Measurements from ENCODE around the gene CTDSPL.

DNA sequence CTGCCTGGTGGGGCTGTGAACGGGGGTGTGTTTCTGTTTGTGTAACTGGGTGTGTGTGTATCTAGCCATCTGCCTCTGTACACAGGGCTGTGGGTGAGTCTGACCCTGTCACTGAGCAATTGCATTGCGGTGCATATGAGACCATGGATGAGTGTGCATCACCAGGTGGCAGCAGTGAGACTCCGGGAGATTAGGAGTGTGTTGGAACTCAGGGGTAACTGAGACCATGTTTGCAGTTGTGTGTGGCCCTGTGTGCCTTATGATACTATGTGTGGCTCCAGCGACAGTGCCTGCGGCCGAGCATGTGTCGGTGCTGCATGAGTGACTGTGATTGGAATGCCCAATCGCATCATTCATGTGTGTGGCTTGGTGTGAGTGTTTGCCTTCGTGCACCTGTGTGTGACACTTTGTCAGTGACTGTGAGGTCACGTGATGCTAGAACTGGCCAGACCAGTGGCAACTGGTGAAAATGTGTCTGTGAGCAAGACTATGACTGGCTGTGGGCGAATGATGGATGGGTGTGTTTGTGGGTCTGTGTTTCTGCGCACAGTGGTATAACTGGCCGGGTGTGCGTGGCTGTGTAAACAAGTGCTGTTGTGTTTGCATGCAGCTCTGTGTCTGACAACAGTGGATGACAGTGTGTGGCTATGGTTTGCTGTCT lies 142.9 kb downstream of the CTDSPL start:
- TF ChIP-seq CREB5 (CRISPR knock-in tag; IDR thresholded peaks at IDR 0.05; ENCODE audit: low read depth) = no peak
- no peak for TF ChIP-seq SNAI2 (CRISPR knock-in tag; IDR thresholded peaks at IDR 0.05)
- TF ChIP-seq PPARA (CRISPR knock-in tag; IDR thresholded peaks at IDR 0.05; ENCODE audit: borderline replicate concordance) = no peak
- TF ChIP-seq CSDC2 (CRISPR knock-in tag; IDR thresholded peaks at IDR 0.05) = no peak
- no peak for TF ChIP-seq GLIS3 (CRISPR knock-in tag; IDR thresholded peaks at IDR 0.05)
- TF ChIP-seq PATZ1 (CRISPR knock-in tag; IDR thresholded peaks at IDR 0.05; ENCODE audit: borderline replicate concordance) = no peak
- no peak for TF ChIP-seq ZFP3 (CRISPR knock-in tag; IDR thresholded peaks at IDR 0.05)
- TF ChIP-seq ARNTL (CRISPR knock-in tag; IDR thresholded peaks at IDR 0.05; ENCODE audit: borderline replicate concordance, low read depth) = no peak
- no peak for TF ChIP-seq RARB (CRISPR knock-in tag; IDR thresholded peaks at IDR 0.05)
- TF ChIP-seq ZC3H10 (CRISPR knock-in tag; IDR thresholded peaks at IDR 0.05) = no peak

All from SK-N-SH treated with all-trans-retinoic acid at 6 μM for 48 hours (cell line).